GM19351 (cell line): ENCODE data around the gene PGA3.
"Not testable (repeated sequence)": the region's sequence is repeated elsewhere in the genome, so short reads cannot be mapped to it uniquely, and the experiment has no call there.

Experiments
- ATAC-seq: cut with Tn5 transposase; IDR thresholded peaks from one replicate; pipeline ENCODE4 v1.9.1; 2021; ENCODE audit warnings: mild to moderate bottlenecking, moderate library complexity; ENCODE audit not compliant: unreplicated experiment

The PGA3 gene

DNA sequence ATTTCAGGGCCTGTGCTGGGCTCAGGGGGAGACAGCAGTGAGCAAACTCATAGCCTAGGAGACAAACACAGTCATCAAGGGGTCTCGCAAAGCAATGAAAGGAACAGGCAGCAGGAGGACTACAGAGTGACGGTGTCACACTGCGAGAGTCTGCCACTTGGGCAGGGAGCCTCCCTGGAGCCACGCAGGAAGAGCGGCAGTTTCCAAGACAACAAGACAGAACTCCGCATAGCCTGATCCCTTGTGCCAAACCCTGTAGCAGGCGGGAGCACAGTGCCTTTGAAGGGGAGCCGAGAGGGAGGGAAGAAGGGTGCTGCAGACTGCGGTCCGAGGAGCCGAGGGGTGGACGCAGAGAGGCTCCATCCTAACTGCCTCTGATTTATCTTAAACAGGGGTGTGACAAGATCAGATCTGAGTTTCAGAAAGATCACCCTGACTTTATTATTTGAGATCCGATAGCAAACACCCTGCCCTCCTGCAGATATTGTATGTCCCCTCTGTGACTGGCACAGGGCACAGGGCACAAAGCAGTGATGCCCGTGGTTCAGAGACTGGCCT lies 1.3 kb downstream of the PGA3 start:
- not testable (repeated sequence) for ATAC-seq

DNA sequence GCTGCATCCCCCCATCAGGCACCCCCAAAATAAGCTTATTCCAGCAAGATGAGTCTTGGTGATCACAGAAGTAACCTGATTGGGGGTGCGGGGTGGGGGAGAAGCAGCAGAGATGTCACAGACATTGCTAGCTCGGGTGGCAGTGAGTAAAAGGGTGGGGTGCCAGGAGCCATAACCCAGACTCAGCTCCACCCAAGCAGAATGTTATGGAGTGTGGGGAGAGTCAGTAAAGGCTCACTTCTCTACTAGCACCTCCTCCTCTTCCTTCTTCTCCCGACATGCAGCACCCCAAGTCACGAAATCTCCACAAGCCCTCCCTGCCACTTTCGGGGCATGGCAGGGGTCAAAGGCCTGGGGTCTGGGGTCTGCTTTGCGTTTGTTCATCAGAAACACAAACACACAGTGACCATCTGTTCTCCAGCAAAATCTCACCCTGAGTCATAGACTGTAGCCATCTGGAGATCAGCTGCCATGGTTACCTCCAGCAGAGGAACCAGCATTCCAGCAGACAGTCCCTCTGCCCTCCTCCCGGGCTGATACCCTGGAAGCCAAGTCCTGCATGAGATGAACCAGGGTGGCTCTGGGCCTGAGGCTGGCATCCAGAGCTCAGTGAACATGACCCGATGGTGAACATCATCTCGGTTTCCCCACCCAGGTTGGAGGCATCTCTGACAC lies 4.5 kb downstream of the PGA3 start:
- ATAC-seq = not testable (repeated sequence)

DNA sequence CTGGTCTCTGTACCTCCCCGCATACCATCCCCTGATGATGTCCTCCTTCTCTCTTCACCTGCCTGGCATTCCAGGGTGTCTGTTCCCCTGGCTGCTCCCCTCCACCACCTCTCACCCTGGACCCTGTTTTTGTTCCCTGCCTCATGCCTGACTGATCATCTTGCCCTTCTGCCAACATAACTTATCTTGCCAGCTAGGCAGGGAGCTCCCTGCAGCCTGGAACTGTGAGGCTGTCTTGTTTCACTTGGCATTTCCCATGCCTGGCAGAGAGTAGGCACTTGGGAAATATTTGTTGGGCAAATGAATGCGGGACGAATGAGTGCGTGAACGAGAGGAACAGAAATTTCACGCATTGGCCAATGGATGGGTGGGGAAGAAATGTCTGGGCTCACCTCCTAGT lies 7.3 kb downstream of the PGA3 start:
- not testable (repeated sequence) for ATAC-seq

DNA sequence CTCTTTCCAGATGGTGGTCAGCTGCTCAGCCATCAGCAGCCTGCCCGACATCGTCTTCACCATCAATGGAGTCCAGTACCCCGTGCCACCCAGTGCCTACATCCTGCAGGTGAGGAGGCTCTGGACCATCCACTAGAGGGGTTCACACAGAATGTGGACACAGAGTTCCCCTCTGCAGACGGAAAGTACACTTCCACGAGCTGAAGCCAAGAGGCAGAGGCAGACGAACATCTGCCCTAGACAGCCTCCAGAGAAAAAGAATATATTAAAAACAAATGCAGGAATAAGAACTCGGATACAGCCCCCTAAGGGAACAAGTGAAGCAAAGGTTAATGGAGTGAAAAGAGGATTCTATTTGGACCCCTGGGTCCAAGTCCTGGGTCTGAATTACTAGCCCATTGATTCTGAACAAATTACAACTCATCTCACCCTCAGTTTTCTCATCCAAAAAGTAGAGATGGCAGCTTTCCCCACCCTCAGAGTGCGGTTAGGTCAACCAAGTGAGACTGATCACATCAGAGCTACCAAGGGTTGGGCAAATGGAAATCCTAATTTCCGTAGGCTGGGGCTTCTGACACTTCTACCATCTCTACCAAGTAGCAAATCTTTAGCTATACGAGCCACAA lies 8.1 kb downstream of the PGA3 start:
- ATAC-seq = not testable (repeated sequence)

DNA sequence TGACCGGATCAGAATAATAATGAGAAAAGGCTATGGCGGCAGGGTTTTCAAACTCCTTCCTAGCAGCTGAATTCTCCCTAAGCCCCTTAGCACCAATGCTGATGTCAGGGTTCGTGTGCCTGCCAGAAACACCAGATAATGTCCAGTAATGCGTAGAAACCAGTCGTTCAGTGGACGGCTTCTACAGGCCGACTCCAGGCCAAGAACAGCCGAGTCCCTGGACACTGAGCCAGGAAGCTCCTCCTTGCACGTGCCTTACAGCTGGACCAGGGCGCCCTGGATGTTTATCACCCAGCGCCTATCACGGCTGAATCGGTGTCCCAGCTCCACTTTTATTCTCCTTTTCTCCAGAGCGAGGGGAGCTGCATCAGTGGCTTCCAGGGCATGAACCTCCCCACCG lies 8.9 kb downstream of the PGA3 start:
- not testable (repeated sequence) for ATAC-seq

DNA sequence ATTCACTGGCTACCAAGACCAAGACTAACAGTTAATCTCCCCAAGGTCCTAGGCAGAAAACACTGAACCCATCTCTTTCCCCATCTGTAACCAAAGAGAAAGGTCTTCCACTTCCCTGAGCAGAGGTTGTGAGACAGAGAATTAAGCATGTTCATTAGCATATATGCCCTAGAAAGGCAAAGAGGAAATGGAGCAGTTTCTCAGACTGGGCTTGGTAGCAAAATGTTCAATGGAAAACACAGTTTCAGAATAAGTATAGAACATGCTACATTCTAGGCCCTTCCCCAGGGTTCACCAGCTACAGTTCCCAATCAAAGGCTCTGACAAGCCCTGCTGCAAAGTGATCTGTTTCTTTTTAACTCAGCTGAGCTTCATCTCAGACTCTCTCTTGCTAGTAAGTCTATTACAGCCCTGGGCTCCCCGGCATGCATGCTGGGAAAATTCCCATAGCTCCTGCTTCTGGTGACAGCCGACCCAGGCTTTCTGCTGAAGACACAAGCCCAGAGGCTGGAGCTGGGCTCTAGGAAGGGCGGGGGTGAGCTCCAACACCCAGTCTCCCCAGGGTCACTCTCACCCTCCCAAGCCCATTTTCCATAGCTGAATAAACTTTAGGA lies 10.5 kb downstream of the PGA3 start:
- ATAC-seq = not testable (repeated sequence)

DNA sequence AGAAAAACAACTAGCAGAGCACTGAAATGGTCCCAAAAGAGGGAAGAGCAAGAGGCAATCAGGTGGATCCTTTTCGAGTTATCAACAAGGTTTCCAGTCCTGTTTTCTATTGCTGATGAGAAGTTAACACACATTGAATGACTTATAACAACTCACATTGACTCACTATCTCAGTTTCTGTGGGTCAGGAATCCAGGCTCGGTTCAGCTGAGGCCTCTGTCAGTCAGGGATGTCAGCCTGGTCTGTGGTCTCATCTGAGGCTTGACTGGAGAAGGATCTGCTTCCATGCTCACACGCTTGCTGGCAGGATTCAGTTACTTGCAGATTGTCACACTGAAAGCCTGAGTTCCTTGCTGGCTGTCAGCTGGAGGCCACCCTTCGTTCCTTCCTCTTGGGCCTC lies 15.0 kb downstream of the PGA3 start:
- not testable (repeated sequence) for ATAC-seq

DNA sequence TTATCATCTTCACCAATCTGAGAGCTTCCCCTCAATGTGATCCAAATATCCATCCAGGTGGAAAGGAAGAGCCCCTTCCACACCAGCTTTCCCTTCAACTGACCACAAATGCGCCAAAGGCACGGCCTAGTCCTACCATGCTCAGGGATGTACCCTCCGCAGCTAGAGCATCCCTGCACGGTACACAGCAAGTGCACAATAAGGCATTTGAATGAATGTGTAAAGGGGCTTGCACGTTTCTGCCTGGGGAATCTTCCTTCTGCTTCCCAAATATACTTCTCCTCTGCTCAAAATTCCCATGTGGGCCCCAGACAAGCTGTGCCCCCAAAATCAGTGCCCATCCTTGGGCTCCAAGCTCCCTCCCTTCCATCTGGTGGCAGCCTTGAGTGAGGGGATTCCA lies 15.7 kb downstream of the PGA3 start:
- ATAC-seq = not testable (repeated sequence)

DNA sequence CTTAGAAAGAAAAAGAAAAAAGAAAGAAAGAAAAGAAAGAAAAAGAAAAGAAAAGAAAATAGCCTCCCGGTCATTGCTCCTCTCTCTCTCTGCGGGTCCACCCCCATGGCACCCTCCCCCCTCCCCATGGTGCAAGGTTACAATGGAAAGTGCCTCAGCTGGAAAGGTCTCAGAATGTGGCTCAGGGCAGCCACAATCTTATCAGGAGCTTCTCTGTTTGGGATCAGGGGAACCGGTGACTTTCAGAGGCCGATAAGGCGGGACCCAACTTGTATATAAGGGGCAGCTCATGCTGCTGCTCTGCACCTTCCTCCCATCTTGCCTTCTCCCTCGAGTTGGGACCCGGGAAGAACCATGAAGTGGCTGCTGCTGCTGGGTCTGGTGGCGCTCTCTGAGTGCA lies 18.7 kb downstream of the PGA3 start, which contains the start of gene PGA4:
TSS of gene PGA4 (plus strand) at position 301 of the 400 bp plus-strand sequence. CDS start at position 355, 54 bp downstream.
- ATAC-seq = not testable (repeated sequence)

DNA sequence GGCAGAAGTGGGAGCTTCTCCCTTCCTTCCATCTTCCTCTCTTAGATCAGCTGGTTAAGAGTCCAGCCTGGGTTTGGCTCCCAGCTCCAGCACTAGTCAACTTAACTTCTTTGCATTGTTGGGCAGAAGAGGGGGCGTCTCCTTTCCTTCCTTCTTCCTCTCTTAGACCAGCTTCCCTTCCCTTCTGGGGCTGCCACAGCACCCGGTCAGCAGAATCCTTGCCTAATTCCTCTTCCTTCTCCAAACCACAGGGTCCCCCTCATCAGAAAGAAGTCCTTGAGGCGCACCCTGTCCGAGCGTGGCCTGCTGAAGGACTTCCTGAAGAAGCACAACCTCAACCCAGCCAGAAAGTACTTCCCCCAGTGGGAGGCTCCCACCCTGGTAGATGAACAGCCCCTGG lies 19.4 kb downstream of the PGA3 start:
- ATAC-seq = not testable (repeated sequence)

DNA sequence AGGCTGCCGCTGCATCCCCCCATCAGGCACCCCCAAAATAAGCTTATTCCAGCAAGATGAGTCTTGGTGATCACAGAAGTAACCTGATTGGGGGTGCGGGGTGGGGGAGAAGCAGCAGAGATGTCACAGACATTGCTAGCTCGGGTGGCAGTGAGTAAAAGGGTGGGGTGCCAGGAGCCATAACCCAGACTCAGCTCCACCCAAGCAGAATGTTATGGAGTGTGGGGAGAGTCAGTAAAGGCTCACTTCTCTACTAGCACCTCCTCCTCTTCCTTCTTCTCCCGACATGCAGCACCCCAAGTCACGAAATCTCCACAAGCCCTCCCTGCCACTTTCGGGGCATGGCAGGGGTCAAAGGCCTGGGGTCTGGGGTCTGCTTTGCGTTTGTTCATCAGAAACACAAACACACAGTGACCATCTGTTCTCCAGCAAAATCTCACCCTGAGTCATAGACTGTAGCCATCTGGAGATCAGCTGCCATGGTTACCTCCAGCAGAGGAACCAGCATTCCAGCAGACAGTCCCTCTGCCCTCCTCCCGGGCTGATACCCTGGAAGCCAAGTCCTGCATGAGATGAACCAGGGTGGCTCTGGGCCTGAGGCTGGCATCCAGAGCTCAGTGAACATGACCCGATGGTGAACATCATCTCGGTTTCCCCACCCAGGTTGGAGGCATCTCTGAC lies 23.3 kb downstream of the PGA3 start:
- not testable (repeated sequence) for ATAC-seq

DNA sequence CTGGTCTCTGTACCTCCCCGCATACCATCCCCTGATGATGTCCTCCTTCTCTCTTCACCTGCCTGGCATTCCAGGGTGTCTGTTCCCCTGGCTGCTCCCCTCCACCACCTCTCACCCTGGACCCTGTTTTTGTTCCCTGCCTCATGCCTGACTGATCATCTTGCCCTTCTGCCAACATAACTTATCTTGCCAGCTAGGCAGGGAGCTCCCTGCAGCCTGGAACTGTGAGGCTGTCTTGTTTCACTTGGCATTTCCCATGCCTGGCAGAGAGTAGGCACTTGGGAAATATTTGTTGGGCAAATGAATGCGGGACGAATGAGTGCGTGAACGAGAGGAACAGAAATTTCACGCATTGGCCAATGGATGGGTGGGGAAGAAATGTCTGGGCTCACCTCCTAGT lies 26.1 kb downstream of the PGA3 start:
- ATAC-seq = not testable (repeated sequence)

DNA sequence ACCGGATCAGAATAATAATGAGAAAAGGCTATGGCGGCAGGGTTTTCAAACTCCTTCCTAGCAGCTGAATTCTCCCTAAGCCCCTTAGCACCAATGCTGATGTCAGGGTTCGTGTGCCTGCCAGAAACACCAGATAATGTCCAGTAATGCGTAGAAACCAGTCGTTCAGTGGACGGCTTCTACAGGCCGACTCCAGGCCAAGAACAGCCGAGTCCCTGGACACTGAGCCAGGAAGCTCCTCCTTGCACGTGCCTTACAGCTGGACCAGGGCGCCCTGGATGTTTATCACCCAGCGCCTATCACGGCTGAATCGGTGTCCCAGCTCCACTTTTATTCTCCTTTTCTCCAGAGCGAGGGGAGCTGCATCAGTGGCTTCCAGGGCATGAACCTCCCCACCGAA lies 27.7 kb downstream of the PGA3 start:
- ATAC-seq = not testable (repeated sequence)

DNA sequence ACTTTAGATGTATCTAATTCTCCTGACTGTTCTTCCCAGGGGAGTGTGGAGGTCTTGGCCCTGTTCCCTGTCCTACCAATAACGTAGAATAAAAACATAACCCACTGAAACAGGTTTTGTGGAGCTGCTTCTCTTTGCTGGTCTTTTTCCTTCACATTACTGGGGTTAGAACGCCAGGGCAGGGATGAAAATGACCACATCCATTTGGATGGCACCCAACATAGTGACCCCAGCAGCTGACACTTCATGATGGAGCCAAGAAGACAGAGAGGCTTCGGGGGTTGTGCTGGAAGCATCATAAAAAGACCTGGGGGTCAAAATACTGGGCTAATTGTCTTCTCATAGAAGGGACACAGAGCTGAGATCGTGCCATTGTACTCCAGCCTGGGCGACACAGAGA lies 28.3 kb downstream of the PGA3 start:
- ATAC-seq = not testable (repeated sequence)

DNA sequence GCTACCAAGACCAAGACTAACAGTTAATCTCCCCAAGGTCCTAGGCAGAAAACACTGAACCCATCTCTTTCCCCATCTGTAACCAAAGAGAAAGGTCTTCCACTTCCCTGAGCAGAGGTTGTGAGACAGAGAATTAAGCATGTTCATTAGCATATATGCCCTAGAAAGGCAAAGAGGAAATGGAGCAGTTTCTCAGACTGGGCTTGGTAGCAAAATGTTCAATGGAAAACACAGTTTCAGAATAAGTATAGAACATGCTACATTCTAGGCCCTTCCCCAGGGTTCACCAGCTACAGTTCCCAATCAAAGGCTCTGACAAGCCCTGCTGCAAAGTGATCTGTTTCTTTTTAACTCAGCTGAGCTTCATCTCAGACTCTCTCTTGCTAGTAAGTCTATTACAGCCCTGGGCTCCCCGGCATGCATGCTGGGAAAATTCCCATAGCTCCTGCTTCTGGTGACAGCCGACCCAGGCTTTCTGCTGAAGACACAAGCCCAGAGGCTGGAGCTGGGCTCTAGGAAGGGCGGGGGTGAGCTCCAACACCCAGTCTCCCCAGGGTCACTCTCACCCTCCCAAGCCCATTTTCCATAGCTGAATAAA lies 29.3 kb downstream of the PGA3 start:
- ATAC-seq = not testable (repeated sequence)

DNA sequence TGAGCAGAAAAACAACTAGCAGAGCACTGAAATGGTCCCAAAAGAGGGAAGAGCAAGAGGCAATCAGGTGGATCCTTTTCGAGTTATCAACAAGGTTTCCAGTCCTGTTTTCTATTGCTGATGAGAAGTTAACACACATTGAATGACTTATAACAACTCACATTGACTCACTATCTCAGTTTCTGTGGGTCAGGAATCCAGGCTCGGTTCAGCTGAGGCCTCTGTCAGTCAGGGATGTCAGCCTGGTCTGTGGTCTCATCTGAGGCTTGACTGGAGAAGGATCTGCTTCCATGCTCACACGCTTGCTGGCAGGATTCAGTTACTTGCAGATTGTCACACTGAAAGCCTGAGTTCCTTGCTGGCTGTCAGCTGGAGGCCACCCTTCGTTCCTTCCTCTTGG lies 33.8 kb downstream of the PGA3 start:
- not testable (repeated sequence) for ATAC-seq

DNA sequence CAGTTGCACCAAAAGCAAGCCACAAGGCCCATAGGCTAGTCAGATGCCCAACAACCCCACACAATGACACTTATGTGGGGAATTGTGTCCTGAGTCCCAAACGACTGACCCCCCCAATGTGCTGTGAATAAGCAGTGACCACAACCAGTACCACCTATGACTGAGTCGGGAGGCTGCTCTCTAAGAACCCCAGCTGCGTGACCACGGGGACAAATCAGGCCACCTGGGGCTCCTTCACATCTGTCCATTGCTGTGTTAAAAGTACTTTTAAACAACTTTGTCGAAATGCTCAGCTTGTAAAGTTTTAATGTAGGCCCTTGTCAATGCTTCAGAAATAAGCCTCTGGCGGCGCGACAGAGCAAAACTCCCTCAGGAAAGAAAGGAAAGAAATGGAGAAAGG lies 37.0 kb downstream of the PGA3 start:
- not testable (repeated sequence) for ATAC-seq

DNA sequence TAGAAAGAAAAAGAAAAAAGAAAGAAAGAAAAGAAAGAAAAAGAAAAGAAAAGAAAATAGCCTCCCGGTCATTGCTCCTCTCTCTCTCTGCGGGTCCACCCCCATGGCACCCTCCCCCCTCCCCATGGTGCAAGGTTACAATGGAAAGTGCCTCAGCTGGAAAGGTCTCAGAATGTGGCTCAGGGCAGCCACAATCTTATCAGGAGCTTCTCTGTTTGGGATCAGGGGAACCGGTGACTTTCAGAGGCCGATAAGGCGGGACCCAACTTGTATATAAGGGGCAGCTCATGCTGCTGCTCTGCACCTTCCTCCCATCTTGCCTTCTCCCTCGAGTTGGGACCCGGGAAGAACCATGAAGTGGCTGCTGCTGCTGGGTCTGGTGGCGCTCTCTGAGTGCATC lies 37.6 kb downstream of the PGA3 start, which contains the start of gene PGA5:
TSS of gene PGA5 (plus strand) at position 301 of the 400 bp plus-strand sequence. CDS start at position 353, 52 bp downstream.
- not testable (repeated sequence) for ATAC-seq

DNA sequence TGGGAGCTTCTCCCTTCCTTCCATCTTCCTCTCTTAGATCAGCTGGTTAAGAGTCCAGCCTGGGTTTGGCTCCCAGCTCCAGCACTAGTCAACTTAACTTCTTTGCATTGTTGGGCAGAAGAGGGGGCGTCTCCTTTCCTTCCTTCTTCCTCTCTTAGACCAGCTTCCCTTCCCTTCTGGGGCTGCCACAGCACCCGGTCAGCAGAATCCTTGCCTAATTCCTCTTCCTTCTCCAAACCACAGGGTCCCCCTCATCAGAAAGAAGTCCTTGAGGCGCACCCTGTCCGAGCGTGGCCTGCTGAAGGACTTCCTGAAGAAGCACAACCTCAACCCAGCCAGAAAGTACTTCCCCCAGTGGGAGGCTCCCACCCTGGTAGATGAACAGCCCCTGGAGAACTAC lies 38.2 kb downstream of the PGA3 start:
- ATAC-seq = not testable (repeated sequence)

DNA sequence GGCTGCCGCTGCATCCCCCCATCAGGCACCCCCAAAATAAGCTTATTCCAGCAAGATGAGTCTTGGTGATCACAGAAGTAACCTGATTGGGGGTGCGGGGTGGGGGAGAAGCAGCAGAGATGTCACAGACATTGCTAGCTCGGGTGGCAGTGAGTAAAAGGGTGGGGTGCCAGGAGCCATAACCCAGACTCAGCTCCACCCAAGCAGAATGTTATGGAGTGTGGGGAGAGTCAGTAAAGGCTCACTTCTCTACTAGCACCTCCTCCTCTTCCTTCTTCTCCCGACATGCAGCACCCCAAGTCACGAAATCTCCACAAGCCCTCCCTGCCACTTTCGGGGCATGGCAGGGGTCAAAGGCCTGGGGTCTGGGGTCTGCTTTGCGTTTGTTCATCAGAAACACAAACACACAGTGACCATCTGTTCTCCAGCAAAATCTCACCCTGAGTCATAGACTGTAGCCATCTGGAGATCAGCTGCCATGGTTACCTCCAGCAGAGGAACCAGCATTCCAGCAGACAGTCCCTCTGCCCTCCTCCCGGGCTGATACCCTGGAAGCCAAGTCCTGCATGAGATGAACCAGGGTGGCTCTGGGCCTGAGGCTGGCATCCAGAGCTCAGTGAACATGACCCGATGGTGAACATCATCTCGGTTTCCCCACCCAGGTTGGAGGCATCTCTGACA lies 42.1 kb downstream of the PGA3 start:
- not testable (repeated sequence) for ATAC-seq
